Measurements from ENCODE around the gene ATP6V0B. TPM values are rescaled to one million over a fixed set of nuclear protein-coding genes. Genes with fewer than 3 reads are reported as not detected.

The ATP6V0B gene
- total RNA-seq = 79.4 TPM

GRCh38 chr1:43974443-43975248, at the start of gene ATP6V0B:
Gene ATP6V0B (plus strand): TSS chr1:43974960. CDS start chr1:43975041, 81 bp downstream.
- DNase-seq (ENCODE audit: low spot score) (peak; percentile 99), ATAC-seq (peak; percentile 92)
- intact Hi-C loops (cut with DNase I) = no loop called here

DNA sequence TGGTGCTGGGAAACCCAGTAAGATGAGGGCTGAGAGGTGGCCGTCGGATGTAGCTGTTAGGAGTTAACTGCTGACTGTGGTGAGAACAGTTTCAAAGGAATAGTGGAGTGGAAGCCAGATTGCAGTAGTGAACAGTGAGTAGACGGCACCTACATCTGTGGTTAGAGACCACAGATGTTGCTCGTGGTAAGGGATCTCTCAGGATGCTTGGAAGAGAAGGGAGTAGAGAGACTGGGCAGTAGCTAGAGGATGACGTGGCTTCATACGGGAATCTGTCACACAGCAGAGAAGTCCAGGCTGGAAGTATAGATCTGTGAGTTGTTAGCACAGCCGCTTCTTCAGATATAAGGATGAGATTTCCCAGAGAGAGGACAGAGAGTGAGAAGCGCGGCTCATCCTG, 48.9 kb upstream of the ATP6V0B start:
- intact Hi-C loops (cut with DNase I) = no loop called here
- no peak for DNase-seq (ENCODE audit: low spot score)
- ATAC-seq = no peak

DNA sequence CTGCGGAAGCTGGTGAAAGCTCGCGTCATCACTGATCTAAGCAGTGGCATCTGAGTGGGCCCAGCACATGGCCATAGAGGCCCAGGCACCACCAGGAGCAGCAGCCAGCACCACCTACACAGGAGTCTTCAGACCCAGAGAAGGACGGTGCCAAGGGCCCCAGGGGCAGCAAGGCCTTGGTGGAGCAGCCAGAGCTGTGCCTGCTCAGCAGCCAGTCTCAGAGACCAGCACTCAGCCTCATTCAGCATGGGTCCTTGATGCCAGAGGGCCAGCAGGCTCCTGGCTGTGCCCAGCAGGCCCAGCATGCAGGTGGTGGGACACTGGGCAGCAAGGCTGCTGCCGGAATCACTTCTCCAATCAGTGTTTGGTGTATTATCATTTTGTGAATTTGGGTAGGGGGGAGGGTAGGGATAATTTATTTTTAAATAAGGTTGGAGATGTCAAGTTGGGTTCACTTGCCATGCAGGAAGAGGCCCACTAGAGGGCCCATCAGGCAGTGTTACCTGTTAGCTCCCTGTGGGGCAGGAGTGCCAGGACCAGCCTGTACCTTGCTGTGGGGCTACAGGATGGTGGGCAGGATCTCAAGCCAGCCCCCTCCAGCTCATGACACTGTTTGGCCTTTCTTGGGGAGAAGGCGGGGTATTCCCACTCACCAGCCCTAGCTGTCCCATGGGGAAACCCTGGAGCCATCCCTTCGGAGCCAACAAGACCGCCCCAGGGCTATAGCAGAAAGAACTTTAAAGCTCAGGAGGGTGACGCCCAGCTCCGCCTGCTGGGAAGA, 44.4 kb upstream of the ATP6V0B start:
- intact Hi-C loops (cut with DNase I) = loop anchor here (5.0 to 10.0 kb wide), 2 partner anchors 168 to 396 kb away; partner anchors contain the start of gene PTPRF
- ATAC-seq = no peak

GRCh38 chr1:43930949-43931275, 43.8 kb upstream of the ATP6V0B start:
- intact Hi-C loops (cut with DNase I) = loop anchor here (5.0 to 10.0 kb wide), 2 partner anchors 169 to 396 kb away; partner anchors contain the start of gene PTPRF
- DNase-seq (ENCODE audit: low spot score) (no peak), ATAC-seq (no peak)

More for the DNA sequence above, 44.4 kb upstream of the ATP6V0B start:
- DNase-seq (ENCODE audit: low spot score) = no peak

DNA sequence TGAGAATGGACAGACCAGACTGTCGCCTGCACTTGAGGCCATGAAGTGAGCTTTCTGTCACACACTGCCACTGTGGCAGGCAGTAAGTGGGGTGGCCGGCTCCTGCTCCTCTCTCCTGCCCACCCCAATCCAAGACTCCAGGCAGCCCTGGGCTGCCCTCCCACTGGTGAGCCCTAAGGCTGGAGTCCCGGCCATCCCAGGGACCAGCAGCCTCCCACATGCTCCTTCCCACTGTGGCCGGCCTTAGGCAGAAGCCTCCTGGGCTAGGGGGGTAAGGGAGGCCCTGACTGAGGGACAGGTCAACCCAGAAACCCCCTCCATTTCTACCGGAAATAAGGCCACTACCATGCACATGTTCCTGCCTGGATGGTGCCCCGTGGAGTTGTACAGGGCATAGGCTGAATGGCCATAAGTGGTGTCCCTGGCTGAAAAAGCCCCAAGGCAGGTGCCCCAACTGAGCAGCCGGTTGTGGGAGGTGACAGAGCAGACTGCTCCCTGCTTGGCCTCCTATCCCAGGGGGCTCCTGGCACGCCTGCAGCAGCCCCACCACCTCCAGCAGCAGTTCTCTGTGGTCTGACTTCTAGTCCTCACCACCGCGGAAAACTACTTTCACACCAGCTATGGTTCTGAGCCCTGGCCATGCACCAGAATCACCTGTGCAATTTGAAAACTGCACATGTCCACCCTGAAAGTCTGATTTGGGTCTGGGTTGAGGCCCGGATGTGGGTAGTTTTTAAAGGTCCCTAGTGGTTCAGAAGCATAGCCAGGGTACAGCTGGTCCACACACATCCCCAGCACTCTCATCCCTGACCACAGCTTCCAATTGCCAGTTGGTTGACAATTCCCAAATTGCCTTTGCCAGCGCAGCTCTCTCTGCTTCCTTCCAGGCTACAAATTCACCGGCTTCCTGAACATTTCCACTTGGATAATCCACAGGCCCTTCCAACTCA, 42.8 kb upstream of the ATP6V0B start:
- intact Hi-C loops (cut with DNase I) = loop anchor here (5.0 to 10.0 kb wide), 2 partner anchors 170 to 397 kb away; partner anchors contain the start of gene PTPRF
- no peak for DNase-seq (ENCODE audit: low spot score)
- no peak for ATAC-seq

DNA sequence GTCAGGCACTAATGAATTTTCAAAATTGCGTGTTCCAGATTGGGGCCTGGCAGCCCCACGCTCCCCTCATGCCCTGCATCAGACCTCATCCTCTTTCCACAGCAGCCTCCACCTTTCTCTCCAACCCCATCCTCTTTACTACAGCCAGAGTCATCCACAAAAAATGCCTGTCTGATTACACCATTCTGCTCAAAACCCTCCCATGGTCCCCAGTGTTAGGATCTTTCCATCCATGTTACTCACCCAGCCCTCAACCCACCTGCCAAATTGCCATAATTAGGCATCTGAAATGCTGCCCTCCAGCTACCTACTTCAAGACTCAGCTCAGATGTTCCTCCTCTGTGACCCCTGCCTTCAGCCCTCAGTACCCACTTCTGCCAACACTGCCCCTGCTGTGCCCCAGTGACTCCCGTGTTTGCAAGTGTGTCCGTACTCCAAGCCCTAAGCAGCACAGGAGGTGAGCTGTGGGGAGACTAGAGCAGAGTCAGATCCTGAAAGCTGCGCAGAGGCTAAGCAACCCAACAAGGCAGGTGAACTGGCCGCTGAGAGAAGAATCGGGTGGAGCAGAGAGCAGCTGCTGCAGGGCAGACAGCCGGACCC, 41.9 kb upstream of the ATP6V0B start:
- intact Hi-C loops (cut with DNase I) = loop anchor here (5.0 to 10.0 kb wide), 2 partner anchors 171 to 398 kb away; partner anchors contain the start of gene PTPRF
- ATAC-seq (no peak), DNase-seq (ENCODE audit: low spot score) (no peak)

- DNase-seq (ENCODE audit: low spot score) (no peak), ATAC-seq (no peak)
- intact Hi-C loops (cut with DNase I) = loop anchor here (5.0 to 10.0 kb wide), 2 partner anchors 171 to 399 kb away; partner anchors contain the start of gene PTPRF
These were observed 41.2 kb upstream of the ATP6V0B start, which contains the start of gene ARTN for GRCh38 chr1:43933386-43934100. Gene ARTN (plus strand): TSS chr1:43933801. CDS start chr1:43935657, 1,856 bp downstream.

GRCh38 chr1:43934101-43934985, 40.4 kb upstream of the ATP6V0B start:
- DNase-seq (ENCODE audit: low spot score) (peak; percentile 70), ATAC-seq (peak; percentile 69)
- intact Hi-C loops (cut with DNase I) = loop anchor here (5.0 to 10.0 kb wide), 2 partner anchors 172 to 400 kb away; partner anchors contain the start of gene PTPRF

DNA sequence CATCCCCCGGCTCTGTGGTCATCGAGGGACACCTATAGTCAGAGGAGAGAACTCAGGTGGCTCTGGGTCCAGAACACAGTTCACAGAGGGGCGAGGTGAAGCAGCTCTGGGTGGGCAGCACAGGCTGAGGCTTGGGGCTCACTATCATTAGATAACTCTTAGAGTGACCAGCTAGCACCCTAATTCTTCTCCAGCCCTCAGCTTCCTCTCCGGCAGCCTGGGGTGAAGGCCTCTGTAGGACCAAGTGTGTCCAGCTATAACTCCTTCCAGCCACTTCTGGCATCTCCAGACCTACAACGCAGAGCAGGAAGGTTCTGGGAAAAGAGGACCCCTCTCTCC, 39.8 kb upstream of the ATP6V0B start:
- intact Hi-C loops (cut with DNase I) = loop anchor here (5.0 to 10.0 kb wide), 2 partner anchors 173 to 400 kb away; partner anchors contain the start of gene PTPRF
- DNase-seq (ENCODE audit: low spot score) = no peak
- no peak for ATAC-seq

GRCh38 chr1:43935711-43936427, 38.9 kb upstream of the ATP6V0B start:
- intact Hi-C loops (cut with DNase I) = loop anchor here (10.0 kb wide), 1 partner anchor 401 kb away; the partner anchor contains the start of gene PTPRF
- ATAC-seq = no peak
- no peak for DNase-seq (ENCODE audit: low spot score)

DNA sequence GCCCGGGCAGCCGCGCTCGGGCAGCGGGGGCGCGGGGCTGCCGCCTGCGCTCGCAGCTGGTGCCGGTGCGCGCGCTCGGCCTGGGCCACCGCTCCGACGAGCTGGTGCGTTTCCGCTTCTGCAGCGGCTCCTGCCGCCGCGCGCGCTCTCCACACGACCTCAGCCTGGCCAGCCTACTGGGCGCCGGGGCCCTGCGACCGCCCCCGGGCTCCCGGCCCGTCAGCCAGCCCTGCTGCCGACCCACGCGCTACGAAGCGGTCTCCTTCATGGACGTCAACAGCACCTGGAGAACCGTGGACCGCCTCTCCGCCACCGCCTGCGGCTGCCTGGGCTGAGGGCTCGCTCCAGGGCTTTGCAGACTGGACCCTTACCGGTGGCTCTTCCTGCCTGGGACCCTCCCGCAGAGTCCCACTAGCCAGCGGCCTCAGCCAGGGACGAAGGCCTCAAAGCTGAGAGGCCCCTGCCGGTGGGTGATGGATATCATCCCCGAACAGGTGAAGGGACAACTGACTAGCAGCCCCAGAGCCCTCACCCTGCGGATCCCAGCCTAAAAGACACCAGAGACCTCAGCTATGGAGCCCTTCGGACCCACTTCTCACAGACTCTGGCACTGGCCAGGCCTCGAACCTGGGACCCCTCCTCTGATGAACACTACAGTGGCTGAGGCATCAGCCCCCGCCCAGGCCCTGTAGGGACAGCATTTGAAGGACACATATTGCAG, 38.2 kb upstream of the ATP6V0B start:
- DNase-seq (ENCODE audit: low spot score) (no peak), ATAC-seq (no peak)
- intact Hi-C loops (cut with DNase I) = loop anchor here (10.0 kb wide), 1 partner anchor 402 kb away; the partner anchor contains the start of gene PTPRF

DNA sequence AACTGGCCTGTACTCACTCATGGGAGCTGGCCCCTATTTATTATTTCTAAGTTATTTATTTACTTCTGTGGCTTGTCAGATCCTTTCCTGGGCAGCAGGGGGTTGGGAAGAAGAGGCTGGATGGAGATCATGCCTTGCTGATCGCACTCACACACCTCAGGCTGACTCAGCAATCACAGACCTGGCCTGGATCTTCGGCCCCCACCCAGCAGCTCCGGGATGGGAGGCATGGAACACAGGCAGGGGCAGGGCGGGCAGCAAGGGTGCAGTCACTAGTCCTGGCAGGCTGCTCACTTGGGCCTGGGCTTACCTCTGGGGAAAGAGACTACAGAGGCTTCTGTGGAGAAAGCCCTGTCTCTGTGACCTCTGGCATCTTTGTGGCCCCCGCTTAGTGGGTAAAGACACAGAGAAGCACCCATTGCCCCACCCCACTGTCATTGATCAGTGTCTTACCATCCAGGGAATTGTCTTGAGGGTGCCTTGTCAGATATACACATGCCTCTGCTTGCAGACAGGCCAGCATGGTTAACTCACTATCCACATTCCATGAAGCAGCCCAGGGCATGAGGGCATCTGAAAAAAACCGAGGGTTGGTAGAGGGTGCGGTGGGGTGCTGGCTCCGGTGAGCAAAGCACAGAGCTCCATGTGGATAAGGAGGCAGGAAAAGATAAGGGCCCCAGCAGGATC, 37.4 kb upstream of the ATP6V0B start:
- DNase-seq (ENCODE audit: low spot score) = no peak
- no peak for ATAC-seq
- intact Hi-C loops (cut with DNase I) = loop anchor here (10.0 kb wide), 1 partner anchor 403 kb away; the partner anchor contains the start of gene PTPRF

GRCh38 chr1:43938383-43938782, 36.4 kb upstream of the ATP6V0B start:
- intact Hi-C loops (cut with DNase I) = loop anchor here (10.0 kb wide), 1 partner anchor 404 kb away; the partner anchor contains the start of gene PTPRF
- DNase-seq (ENCODE audit: low spot score) = no peak
- no peak for ATAC-seq

DNA sequence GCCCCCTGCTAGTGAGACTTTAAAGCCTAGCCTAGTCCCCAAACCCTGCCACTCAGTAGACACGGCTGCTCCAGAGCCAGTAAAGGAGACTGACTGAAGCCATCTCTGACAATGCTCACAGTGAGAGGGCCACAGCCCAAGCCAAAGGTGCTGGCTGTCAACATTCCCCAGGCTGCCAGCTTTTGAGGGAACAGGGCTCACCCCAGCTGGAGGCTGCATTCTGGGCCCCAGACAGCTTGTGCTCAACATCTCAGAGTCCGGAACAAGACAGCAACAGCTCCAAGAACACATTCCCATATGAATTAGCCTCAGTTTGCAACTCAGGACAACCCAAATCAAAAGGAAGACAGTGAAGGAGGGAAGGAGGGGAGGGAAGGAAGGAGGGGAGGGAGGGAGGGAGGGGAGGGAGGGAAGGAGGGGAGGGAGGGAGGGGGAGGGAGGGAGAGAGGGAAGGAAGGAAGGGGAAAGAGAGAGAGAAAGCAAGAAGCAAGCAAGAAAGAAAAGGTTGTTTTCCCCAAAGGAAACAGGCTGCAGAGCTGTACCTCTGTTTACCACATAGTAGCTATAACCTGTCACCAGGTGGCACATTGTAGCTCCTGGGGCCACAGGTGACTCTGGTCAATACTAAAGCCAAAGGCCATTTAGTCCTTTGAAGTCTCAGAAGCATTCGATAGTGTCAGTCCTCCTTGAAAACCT, 35.7 kb upstream of the ATP6V0B start:
- no peak for ATAC-seq
- intact Hi-C loops (cut with DNase I) = loop anchor here (10.0 kb wide), 1 partner anchor 404 kb away; the partner anchor contains the start of gene PTPRF
- no peak for DNase-seq (ENCODE audit: low spot score)

Data from sciatic nerve (tissue), 2 donors.